Stimulated activated naive B cell treated with anti-CD40 and anti-IgM and Interleukin-4, amounts not matched to agents 10 μg/mL and 1 μg/mL and 100 μg/mL, for 72 hours (primary cell): Measurements from ENCODE around the gene LBHD2.

Experiments
- ATAC-seq, 2 donors: fragments of 150-1000 bp; cut with Tn5 transposase; replicated peaks; 2 replicates each; pipeline ENCODE4 v1.10.0; 2021; ENCODE audit warnings: moderate library complexity in 1 of 2
- DNase-seq: peaks from one replicate; pipeline ENCODE4 v3.0.0; 2021
- H3K27ac Mint-ChIP-seq: one replicate; pipeline ENCODE4 v1.8.0; 2022; ENCODE audit warnings: mild to moderate bottlenecking, mixed read lengths
- H3K27me3 Mint-ChIP-seq, 2 donors: one replicate each; pipeline ENCODE4 v1.8.0; 2022; ENCODE audit warnings: mixed read lengths in 2 of 2
- H3K36me3 Mint-ChIP-seq, 2 donors: one replicate each; pipeline ENCODE4 v1.8.0; 2022; ENCODE audit warnings: mixed read lengths in 2 of 2, mild to moderate bottlenecking in 1 of 2
- H3K4me1 Mint-ChIP-seq, 2 donors: one replicate each; pipeline ENCODE4 v1.8.0; 2022; ENCODE audit warnings: mixed read lengths in 2 of 2, mild to moderate bottlenecking in 1 of 2
- H3K4me3 Mint-ChIP-seq, 2 donors: one replicate each; pipeline ENCODE4 v1.8.0; 2022; ENCODE audit warnings: mild to moderate bottlenecking in 2 of 2, mixed read lengths in 2 of 2, moderate library complexity in 1 of 2
- H3K9me3 Mint-ChIP-seq, 2 donors: one replicate each; pipeline ENCODE4 v1.8.0; 2022; ENCODE audit warnings: mixed read lengths in 2 of 2, mild to moderate bottlenecking in 1 of 2

Gene LBHD2

GRCh38 chr14:103121121-103121845 is 37.3 kb downstream of the LBHD2 start:
- DNase-seq: no peak
- Mint-ChIP-seq H3K9me3 (peaks cover 0 to under 1% of the 10 kb centered on the region in 2 donors), H3K4me3 (peak overlapping the region in 1 of 2 donors; percentile 61), H3K27ac (no peak overlapping the region), H3K27me3 (peaks cover 30 to 57% of the 10 kb centered on the region in 2 donors), H3K36me3 (peaks cover 0 to 4% of the 10 kb centered on the region in 2 donors), H3K4me1 (peaks cover 15 to 33% of the 10 kb centered on the region in 2 donors)
- ATAC-seq: no peak

- peaks cover 30 to 60% of the 10 kb centered on the region in 2 donors for H3K27me3 Mint-ChIP-seq
- ATAC-seq: peak; percentile 40 to 48
Observed at GRCh38 chr14:103121846-103122584, 38.0 kb downstream of the LBHD2 start.

GRCh38 chr14:103122585-103122946 is 38.6 kb downstream of the LBHD2 start:
- Mint-ChIP-seq H3K4me3 (peak overlapping the region; percentile 64 to 75), H3K4me1 (peaks cover 15 to 33% of the 10 kb centered on the region in 2 donors), H3K27ac (no peak overlapping the region), H3K27me3 (peaks cover 30 to 60% of the 10 kb centered on the region in 2 donors), H3K36me3 (peaks cover 0 to 7% of the 10 kb centered on the region in 2 donors), H3K9me3 (peaks cover 0 to 1% of the 10 kb centered on the region in 2 donors)
- ATAC-seq (peak; percentile 17 to 28), DNase-seq (no peak)

More at GRCh38 chr14:103121846-103122584, 38.0 kb downstream of the LBHD2 start:
- peaks cover 15 to 33% of the 10 kb centered on the region in 2 donors for H3K4me1 Mint-ChIP-seq
- H3K9me3 Mint-ChIP-seq: peaks cover 0 to 1% of the 10 kb centered on the region in 2 donors
- peak overlapping the region; percentile 62 to 64 for H3K4me3 Mint-ChIP-seq
- peaks cover 0 to 7% of the 10 kb centered on the region in 2 donors for H3K36me3 Mint-ChIP-seq
- peak overlapping the region; percentile 51 for H3K27ac Mint-ChIP-seq
- DNase-seq: no peak

GRCh38 chr14:103122947-103123633 is 39.1 kb downstream of the LBHD2 start, which contains the start of gene TNFAIP2:
Gene TNFAIP2, plus strand, starts transcription at chr14:103123461. Its CDS starts 2,997 bp downstream, at chr14:103126458.
- Mint-ChIP-seq H3K36me3 (peaks cover 0 to 7% of the 10 kb centered on the region in 2 donors), H3K4me3 (peak within 1 kb of the TSS; percentile 65 to 78), H3K27ac (peak within 1 kb of the TSS; percentile 27), H3K9me3 (peaks cover 0 to 1% of the 10 kb centered on the region in 2 donors), H3K27me3 (peaks cover 34 to 60% of the 10 kb centered on the region in 2 donors), H3K4me1 (peaks cover 15 to 33% of the 10 kb centered on the region in 2 donors)
- no peak for DNase-seq
- ATAC-seq: peak; percentile 44 to 55

GRCh38 chr14:103123634-103124500 is 39.9 kb downstream of the LBHD2 start:
- H3K4me1 Mint-ChIP-seq: peaks cover 13 to 29% of the 10 kb centered on the region in 2 donors
- peaks cover 0 to 1% of the 10 kb centered on the region in 2 donors for H3K9me3 Mint-ChIP-seq
- peak overlapping the region; percentile 65 to 78 for H3K4me3 Mint-ChIP-seq
- peak overlapping the region; percentile 27 for H3K27ac Mint-ChIP-seq
- DNase-seq (no peak), ATAC-seq (peak; percentile 10 to 14)
- H3K36me3 Mint-ChIP-seq: peaks cover 0 to 7% of the 10 kb centered on the region in 2 donors
- H3K27me3 Mint-ChIP-seq: peaks cover 38 to 68% of the 10 kb centered on the region in 2 donors

GRCh38 chr14:103124501-103125001 is 40.5 kb downstream of the LBHD2 start:
- H3K9me3 Mint-ChIP-seq: peaks cover 0 to 1% of the 10 kb centered on the region in 2 donors
- peaks cover 0 to 7% of the 10 kb centered on the region in 2 donors for H3K36me3 Mint-ChIP-seq
- no peak for DNase-seq
- no peak overlapping the region for H3K4me3 Mint-ChIP-seq
- ATAC-seq: no peak
- peaks cover 11 to 30% of the 10 kb centered on the region in 2 donors for H3K4me1 Mint-ChIP-seq
- peak overlapping the region; percentile 27 for H3K27ac Mint-ChIP-seq
- peaks cover 38 to 75% of the 10 kb centered on the region in 2 donors for H3K27me3 Mint-ChIP-seq

GRCh38 chr14:103125098-103126070 is 41.4 kb downstream of the LBHD2 start:
- Mint-ChIP-seq H3K4me3 (no peak overlapping the region), H3K36me3 (peaks cover 0 to 7% of the 10 kb centered on the region in 2 donors), H3K9me3 (peaks cover 0 to 1% of the 10 kb centered on the region in 2 donors), H3K27me3 (peaks cover 33 to 72% of the 10 kb centered on the region in 2 donors), H3K4me1 (peaks cover 11 to 30% of the 10 kb centered on the region in 2 donors), H3K27ac (no peak overlapping the region)
- ATAC-seq (no peak), DNase-seq (no peak)

GRCh38 chr14:103126088-103126872 is 42.3 kb downstream of the LBHD2 start:
- DNase-seq: no peak
- no peak for ATAC-seq
- H3K4me1 Mint-ChIP-seq: peaks cover 11 to 29% of the 10 kb centered on the region in 2 donors
- peaks cover 0 to 7% of the 10 kb centered on the region in 2 donors for H3K36me3 Mint-ChIP-seq
- H3K27me3 Mint-ChIP-seq: peaks cover 27 to 65% of the 10 kb centered on the region in 2 donors
- H3K9me3 Mint-ChIP-seq: peaks cover 0 to 1% of the 10 kb centered on the region in 2 donors
- no peak overlapping the region for H3K27ac Mint-ChIP-seq
- no peak overlapping the region for H3K4me3 Mint-ChIP-seq

GRCh38 chr14:103126873-103127304 is 42.9 kb downstream of the LBHD2 start:
- Mint-ChIP-seq H3K27me3 (peaks cover 24 to 59% of the 10 kb centered on the region in 2 donors), H3K4me3 (no peak overlapping the region), H3K36me3 (peaks cover 0 to 7% of the 10 kb centered on the region in 2 donors), H3K27ac (no peak overlapping the region), H3K9me3 (peaks cover 0 to 1% of the 10 kb centered on the region in 2 donors), H3K4me1 (peaks cover 9 to 24% of the 10 kb centered on the region in 2 donors)
- no peak for ATAC-seq
- DNase-seq: no peak

- H3K9me3 Mint-ChIP-seq: peaks cover 0 to 1% of the 10 kb centered on the region in 2 donors
- DNase-seq (no peak), ATAC-seq (no peak)
- H3K27ac Mint-ChIP-seq: no peak overlapping the region
- H3K4me1 Mint-ChIP-seq: peaks cover 5 to 19% of the 10 kb centered on the region in 2 donors
- H3K36me3 Mint-ChIP-seq: peaks cover 0 to 7% of the 10 kb centered on the region in 2 donors
- H3K27me3 Mint-ChIP-seq: peaks cover 19 to 55% of the 10 kb centered on the region in 2 donors
- H3K4me3 Mint-ChIP-seq: no peak overlapping the region
Observed at GRCh38 chr14:103127356-103127755, 43.3 kb downstream of the LBHD2 start.

GRCh38 chr14:103127861-103128598 is 44.0 kb downstream of the LBHD2 start:
- Mint-ChIP-seq H3K9me3 (peaks cover 0 to 1% of the 10 kb centered on the region in 2 donors), H3K36me3 (peaks cover 0 to 7% of the 10 kb centered on the region in 2 donors), H3K27me3 (peaks cover 19 to 48% of the 10 kb centered on the region in 2 donors), H3K27ac (peak overlapping the region; percentile 14), H3K4me1 (peaks cover 5 to 13% of the 10 kb centered on the region in 2 donors), H3K4me3 (no peak overlapping the region)
- DNase-seq: no peak
- no peak for ATAC-seq
